ENCODE data around the gene HECW1.

The HECW1 gene

DNA sequence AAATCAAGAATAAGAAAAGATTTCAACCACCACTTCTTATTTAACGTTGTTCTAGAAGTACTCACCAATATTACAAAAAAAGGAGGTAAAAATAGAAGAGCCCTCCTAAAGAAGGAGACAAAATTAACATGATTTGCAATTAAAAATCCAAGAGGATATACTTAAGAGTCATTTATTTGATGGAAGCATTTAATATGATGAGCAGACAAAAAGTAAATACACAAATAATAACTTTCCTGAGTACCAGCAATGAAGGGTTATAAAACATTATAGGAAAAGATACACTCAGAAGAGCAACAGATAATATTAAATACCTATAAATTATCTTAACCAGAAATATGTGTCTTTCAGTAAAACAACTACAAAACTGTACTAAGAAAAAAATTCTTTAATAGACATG lies 363.5 kb downstream of the HECW1 start:
- TF ChIP-seq ZBTB17 (tag by site-specific recombination; IDR thresholded peaks at IDR 0.05) (no peak), ZNF404 (tag by site-specific recombination; IDR thresholded peaks at IDR 0.05) (no peak)
- H3K36me3 ChIP-seq (ENCODE audit: control insufficient read depth in 2 of 2, insufficient read depth in 1 of 2, low read length in 2 of 2), result no peaks in the 10 kb centered on the region
- H3K4me3 ChIP-seq (ENCODE audit: low read depth, low read length), result no peak overlapping the region
- no peak overlapping the region for H3K27ac ChIP-seq (ENCODE audit: extremely low read depth, low read depth, low read length)
- H3K9me3 ChIP-seq (ENCODE audit: control insufficient read depth, insufficient read depth, low read depth, low read length), result no peaks in the 10 kb centered on the region
- ChIA-PET POLR2A (no interaction called here), CTCF (no interaction called here)
- H3K4me1 ChIP-seq (ENCODE audit: control insufficient read depth, insufficient read depth, low read length), result no peaks in the 10 kb centered on the region

GRCh38 chr7:43476896-43477295 lies 364.4 kb downstream of the HECW1 start:
- ChIA-PET POLR2A (no interaction called here), CTCF (interaction anchor here (0.6 kb wide), 1 partner anchor 22 kb away, joined by 3 read pairs; no protein-coding TSS in a partner anchor)
- H3K27ac ChIP-seq (ENCODE audit: extremely low read depth, low read depth, low read length), result no peak overlapping the region
- H3K9me3 ChIP-seq (ENCODE audit: control insufficient read depth, insufficient read depth, low read depth, low read length), result no peaks in the 10 kb centered on the region
- H3K4me3 ChIP-seq (ENCODE audit: low read depth, low read length), result no peak overlapping the region
- no peaks in the 10 kb centered on the region for H3K4me1 ChIP-seq (ENCODE audit: control insufficient read depth, insufficient read depth, low read length)
- TF ChIP-seq ZNF776 (tag by site-specific recombination; IDR thresholded peaks at IDR 0.05; ENCODE audit: borderline replicate concordance) (no peak), ZNF416 (tag by site-specific recombination; IDR thresholded peaks at IDR 0.05) (no peak), ZNF596 (tag by site-specific recombination; IDR thresholded peaks at IDR 0.05) (no peak), ZNF433 (tag by site-specific recombination; IDR thresholded peaks at IDR 0.05; ENCODE audit: low read depth) (no peak), ZNF670 (tag by site-specific recombination; IDR thresholded peaks at IDR 0.05; ENCODE audit: low read depth) (no peak)
- H3K36me3 ChIP-seq (ENCODE audit: control insufficient read depth in 2 of 2, insufficient read depth in 1 of 2, low read length in 2 of 2), result no peaks in the 10 kb centered on the region

DNA sequence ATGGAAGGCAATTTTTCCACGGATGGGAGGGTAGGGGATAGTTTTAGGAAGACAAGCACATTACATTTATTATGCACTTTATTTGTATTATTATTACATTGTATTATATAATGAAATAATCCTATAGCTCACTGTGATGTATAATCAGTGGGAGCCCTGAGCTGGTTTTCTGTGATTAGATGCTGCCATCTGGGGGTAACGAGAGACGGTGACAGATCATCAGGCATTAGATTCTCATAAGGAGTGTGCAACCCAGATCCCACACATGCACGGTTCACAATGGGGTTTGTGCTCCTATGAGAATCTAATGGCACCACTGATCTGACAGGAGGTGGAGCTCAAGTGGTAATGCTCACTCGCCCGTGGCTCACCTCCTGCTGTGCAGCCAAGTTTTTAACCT lies 366.6 kb downstream of the HECW1 start:
- POLR2A ChIA-PET, result interaction anchor here (1.2 kb wide), 1 partner anchor 104 kb away, joined by 4 read pairs; the partner anchor contains the start of gene STK17A
- Histone ChIP-seq H3K9me3 (ENCODE audit: control insufficient read depth, insufficient read depth, low read depth, low read length) (no peaks in the 10 kb centered on the region), H3K4me1 (ENCODE audit: control insufficient read depth, insufficient read depth, low read length) (no peaks in the 10 kb centered on the region), H3K4me3 (ENCODE audit: low read depth, low read length) (no peak overlapping the region), H3K27ac (ENCODE audit: extremely low read depth, low read depth, low read length) (no peak overlapping the region), H3K36me3 (ENCODE audit: control insufficient read depth in 2 of 2, insufficient read depth in 1 of 2, low read length in 2 of 2) (no peaks in the 10 kb centered on the region)
- TF ChIP-seq ZNF654 (tag by site-specific recombination; IDR thresholded peaks at IDR 0.05; ENCODE audit: low read depth) (0 out of 2 replicates have a peak, but pooled peaks have one; percentile 9), PRDM1 (tag by site-specific recombination; IDR thresholded peaks at IDR 0.05) (no peak)
- CTCF ChIA-PET, result interaction anchor here (0.6 to 1.3 kb wide), 5 partner anchors 19 to 1279 kb away, joined by 3 to 6 read pairs (median 4); no protein-coding TSS in a partner anchor

GRCh38 chr7:43479543-43479942 lies 367.1 kb downstream of the HECW1 start:
- Histone ChIP-seq H3K36me3 (ENCODE audit: control insufficient read depth in 2 of 2, insufficient read depth in 1 of 2, low read length in 2 of 2) (no peaks in the 10 kb centered on the region), H3K4me1 (ENCODE audit: control insufficient read depth, insufficient read depth, low read length) (no peaks in the 10 kb centered on the region), H3K9me3 (ENCODE audit: control insufficient read depth, insufficient read depth, low read depth, low read length) (no peaks in the 10 kb centered on the region), H3K4me3 (ENCODE audit: low read depth, low read length) (no peak overlapping the region), H3K27ac (ENCODE audit: extremely low read depth, low read depth, low read length) (no peak overlapping the region)
- CTCF ChIA-PET, result interaction anchor here (1.0 to 1.3 kb wide), 3 partner anchors 19 to 359 kb away, joined by 3 to 6 read pairs (median 5); no protein-coding TSS in a partner anchor
- POLR2A ChIA-PET, result interaction anchor here (1.2 kb wide), 1 partner anchor 103 kb away, joined by 4 read pairs; the partner anchor contains the start of gene STK17A
- TF ChIP-seq, protein P1, sequence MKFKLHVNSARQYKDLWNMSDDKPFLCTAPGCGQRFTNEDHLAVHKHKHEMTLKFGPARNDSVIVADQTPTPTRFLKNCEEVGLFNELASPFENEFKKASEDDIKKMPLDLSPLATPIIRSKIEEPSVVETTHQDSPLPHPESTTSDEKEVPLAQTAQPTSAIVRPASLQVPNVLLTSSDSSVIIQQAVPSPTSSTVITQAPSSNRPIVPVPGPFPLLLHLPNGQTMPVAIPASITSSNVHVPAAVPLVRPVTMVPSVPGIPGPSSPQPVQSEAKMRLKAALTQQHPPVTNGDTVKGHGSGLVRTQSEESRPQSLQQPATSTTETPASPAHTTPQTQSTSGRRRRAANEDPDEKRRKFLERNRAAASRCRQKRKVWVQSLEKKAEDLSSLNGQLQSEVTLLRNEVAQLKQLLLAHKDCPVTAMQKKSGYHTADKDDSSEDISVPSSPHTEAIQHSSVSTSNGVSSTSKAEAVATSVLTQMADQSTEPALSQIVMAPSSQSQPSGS (tag by site-specific recombination; IDR thresholded peaks at IDR 0.05; ENCODE audit: low read depth), result no peak
- TF ChIP-seq ZNF423 (tag by site-specific recombination; IDR thresholded peaks at IDR 0.05) (no peak), KLF7 (tag by site-specific recombination; IDR thresholded peaks at IDR 0.05; ENCODE audit: borderline replicate concordance) (no peak), ZFP37 (tag by site-specific recombination; IDR thresholded peaks at IDR 0.05) (no peak), ZNF341 (tag by site-specific recombination; IDR thresholded peaks at IDR 0.05; ENCODE audit: low read depth) (no peak), ZBTB21 (tag by site-specific recombination; IDR thresholded peaks at IDR 0.05) (no peak)
